Left kidney (tissue), 2 donors: ENCODE results near the gene FAM187B. TPM values are rescaled to one million over a fixed set of nuclear protein-coding genes. Genes with fewer than 3 reads are reported as not detected.
"Not testable (repeated sequence)": the region's sequence is repeated elsewhere in the genome, so short reads cannot be mapped to it uniquely, and the experiment has no call there.

Source experiments
- DNase-seq: peaks from one replicate; pipeline ENCODE4 v3.0.0-alpha.2; 2013
- polyA plus RNA-seq: library from polyadenylated mRNA; unstranded; fragments of 120-200 nt; gene quantifications from one replicate; pipeline ENCODE4 v1.2.1, GENCODE V29; 2013; ENCODE audit not compliant: insufficient read length

Gene FAM187B
- polyA plus RNA-seq, 1 donor: not detected

DNA sequence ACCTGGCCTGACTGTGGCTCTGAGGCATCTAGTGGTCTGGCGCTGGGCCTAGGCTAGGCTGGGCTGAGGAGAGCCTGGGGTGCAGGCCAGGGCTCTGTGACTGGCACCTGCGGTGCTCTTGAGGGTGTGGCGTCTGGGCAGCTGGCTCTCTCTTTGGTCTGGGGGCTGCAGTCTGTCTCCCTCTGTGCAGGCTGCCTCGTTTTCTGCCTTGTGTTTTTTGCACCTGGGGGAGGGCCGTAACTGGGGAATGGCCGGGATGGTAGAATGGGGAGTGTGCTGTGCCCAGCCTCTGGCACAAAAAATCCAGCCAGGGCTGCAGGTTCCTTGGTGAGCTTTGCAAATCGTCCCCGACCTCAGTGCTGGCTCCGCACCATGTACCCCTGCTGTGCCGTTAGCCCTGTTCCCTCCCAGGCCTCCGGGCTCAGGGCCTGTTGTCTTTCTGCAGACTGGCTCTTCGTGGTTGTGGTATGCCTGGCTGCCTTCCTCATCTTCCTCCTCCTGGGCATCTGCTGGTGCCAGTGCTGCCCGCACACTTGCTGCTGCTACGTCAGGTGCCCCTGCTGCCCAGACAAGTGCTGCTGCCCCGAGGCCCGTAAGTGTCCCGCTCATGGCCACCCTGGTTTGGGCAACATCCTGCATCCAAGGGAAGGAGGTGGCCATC is 33.7 kb upstream of the FAM187B start:
- no peak for DNase-seq

DNA sequence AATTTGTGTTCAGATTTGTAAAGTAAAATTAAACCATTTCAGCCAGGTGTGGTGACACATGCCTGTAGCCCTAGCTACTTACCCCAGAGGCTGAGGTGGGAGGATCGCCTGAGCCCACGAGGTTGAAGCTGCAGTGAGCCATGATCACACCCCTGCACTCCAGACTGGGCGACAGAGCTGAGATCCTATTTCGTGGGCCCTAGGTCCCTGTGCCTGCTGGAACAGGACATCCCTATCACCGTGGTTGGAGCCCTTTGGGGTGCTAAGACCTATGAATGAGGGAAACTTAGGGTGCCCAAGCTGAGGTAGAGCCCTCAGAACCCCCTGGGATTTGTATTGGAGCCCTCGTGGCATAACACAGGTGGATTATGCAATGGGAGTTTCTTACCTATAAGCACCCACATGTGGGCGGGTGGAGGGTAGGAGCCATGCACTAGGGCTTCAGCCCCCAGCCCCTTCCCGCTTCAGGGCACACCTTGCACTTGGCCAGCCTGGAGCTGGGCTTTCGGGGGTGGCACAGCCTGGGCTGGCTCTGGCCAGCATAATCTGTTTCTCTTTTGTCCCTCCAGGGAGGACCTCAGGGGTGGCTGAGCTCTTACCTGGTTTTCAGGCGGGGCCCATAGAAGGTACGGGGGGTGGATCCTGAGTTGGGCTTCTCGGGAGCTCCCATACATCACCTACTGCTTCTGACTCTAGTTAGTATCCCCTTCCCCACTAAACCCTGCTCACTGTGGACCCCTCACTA is 33.0 kb upstream of the FAM187B start:
- no peak for DNase-seq

GRCh38 chr19:35260694-35261304 is 32.3 kb upstream of the FAM187B start:
- no peak for DNase-seq

DNA sequence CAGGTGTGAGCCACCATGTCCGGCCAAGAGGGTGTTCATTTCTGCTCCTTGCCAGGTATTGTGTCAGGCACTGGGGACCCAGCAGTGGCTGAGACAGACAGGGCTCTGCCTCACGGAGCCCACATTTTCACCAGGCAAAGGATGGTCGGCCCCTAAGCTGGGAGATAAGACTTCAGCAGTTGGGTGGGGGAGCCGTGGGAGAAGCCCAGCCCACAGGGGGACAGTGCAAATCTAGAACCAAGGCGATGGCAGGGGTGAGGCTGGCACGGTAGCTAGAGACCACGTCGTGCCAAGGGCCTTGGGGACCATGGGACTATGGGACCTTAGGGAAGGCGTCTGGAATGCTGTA is 28.5 kb upstream of the FAM187B start:
- DNase-seq: no peak

DNA sequence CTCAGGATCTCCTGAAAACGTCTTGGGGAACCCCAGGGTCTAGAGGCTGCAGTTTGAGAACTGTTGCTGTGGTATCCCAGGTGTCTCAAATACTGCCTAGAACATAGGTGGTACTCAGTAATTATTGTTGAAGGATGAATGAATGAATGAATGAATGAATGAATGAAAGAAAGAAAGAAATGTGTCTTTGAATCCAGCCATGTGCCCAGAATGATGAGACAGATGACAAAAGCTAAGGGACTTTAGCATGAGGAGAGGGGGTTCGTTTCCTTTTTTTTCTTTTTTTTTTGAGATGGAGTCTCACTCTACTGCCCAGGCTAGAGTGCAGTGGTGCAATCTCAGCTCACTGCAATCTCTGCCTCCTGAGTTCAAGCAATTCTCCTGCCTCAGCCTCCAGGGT is 28.0 kb upstream of the FAM187B start:
- DNase-seq: no peak

- DNase-seq: no peak
Observed at GRCh38 chr19:35254341-35255297, 26.1 kb upstream of the FAM187B start.

DNA sequence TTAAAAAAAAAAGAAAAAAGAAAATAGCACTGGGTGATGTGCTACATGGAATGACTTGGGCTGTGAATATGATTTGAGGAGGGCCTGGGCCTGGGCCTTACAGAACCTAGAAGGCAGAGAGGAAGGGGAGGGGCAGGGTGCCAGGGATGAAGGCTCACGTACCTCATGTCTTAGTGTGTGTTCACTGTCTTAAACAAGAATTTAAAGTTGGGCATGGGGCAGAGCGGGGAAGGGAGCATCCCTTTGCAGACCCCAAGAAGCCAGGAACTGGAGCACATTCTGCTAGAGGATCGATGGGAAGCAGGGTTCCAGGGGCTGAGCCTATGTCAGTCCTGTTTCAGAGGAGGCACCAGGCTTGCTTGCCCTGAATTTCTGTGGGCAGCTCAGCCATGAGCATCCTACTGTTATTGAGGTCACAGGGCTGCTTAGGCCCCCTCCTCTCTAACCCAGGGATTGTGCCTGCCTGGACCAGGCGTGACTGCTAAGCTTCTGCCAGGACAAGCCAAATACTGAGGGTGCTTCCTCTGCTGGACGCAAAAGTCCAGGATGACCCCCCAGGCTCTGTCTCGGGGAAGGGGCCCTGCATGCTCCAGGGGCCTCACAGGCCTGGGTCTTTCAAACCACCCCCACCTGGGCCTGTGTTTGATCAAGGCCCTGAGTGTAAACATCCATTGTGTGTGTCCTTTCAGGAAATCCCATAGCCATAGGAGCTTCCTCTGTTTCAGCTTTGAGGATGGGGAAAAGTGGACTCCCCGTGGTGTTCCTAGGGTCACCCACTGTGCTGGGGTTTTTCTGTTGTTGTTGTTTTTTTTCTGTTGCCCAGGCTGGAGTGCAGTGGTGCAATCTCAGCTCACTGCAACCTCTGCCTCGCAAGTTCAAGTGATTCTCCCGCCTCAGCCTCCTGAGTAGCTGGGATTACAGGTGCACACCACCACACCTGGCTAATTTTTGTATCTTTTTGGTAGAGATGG is 25.1 kb upstream of the FAM187B start:
- no peak for DNase-seq

GRCh38 chr19:35251456-35251855 is 22.9 kb upstream of the FAM187B start:
- DNase-seq: no peak

GRCh38 chr19:35249848-35250711 is 21.5 kb upstream of the FAM187B start:
- DNase-seq: no peak

- DNase-seq: peak; percentile 5
Observed at GRCh38 chr19:35249146-35249847, 20.8 kb upstream of the FAM187B start.

DNA sequence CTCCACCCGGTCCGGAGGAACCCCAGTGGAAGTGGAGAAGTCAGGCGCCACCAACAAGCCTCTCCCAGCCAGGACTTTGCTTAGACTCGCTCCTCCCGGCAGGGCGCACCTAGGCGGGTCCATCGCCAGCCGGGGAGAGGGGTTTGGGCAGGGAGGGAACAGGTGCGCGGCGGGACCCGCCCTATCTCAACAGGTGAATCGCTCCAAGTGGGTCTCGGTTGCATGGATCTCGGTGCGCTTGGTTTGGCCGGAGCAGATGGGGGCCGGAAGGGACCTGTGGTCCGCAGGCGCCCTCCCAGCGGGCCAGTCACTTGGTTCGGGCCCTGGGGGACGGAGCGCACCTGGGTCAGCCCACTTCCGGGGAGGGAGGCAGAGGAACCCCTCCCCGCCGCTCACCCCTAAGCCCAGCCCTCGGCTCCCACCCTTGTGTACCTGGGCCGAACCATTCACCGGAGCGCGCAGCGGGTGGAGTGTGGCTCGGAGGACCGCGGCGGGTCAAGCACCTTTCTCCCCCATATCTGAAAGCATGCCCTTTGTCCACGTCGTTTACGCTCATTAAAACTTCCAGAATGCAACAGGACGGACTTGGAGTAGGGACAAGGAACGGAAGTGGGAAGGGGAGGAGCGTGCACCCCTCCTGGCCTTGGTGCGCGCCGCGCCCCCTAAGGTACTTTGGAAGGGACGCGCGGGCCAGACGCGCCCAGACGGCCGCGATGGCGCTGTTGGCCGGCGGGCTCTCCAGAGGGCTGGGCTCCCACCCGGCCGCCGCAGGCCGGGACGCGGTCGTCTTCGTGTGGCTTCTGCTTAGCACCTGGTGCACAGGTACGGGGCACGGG is 20.0 kb upstream of the FAM187B start, which contains the start of gene LSR:
Gene LSR, plus strand, starts transcription at position 693 of the 836 bp plus-strand sequence. Its CDS starts 21 bp downstream, at position 714.
- DNase-seq: peak; percentile 90

- peak; percentile 91 for DNase-seq
Observed at GRCh38 chr19:35247526-35248309, 19.2 kb upstream of the FAM187B start.

DNA sequence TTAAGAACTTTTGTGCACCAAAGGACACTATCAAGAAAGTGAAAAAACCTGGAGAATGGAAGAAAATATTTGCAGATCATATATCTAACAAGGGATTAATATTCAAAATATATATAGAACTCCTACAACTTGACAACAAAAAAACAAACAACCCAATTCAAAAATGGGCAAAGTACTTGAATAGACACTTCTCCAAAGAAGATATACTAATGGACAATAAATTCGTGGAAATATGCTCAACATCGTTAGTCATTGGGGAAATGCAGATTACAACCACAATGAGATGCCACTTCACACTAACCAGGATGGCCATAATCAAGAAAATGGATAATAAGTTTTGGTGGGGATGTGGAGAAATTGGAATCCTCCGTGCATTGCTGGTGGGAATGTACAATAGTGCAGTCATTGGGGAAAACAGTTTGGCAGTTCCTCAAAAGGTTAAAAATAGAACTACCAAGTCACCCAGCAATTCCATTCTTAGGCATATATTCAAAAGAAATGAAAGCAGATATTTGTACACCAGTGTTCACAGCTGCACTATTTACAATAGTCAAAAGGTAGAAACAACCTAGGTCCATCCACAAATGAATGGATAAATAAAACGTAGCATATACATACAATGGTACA is 18.0 kb upstream of the FAM187B start:
- DNase-seq: no peak

GRCh38 chr19:35241417-35241816 is 12.9 kb upstream of the FAM187B start:
- DNase-seq: no peak

DNA sequence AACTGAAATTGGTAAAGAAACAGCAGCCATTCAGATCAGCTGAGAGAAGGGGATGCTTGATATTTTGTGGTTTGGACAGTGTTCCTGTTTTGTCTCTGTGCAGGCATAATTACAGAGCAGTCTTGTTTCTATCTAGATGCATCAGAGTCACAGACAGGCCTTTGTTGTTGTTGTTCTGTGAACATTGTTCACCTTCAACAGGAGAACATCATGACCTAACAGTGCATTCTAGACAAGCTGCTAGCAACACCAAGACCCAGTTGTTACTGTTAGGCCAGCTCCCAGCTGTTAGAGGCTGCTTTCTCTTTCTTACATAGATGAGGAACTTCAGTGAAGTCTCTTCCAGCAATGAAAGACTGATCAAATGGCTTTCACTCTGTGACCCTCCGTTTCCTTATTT is 11.8 kb upstream of the FAM187B start:
- DNase-seq: no peak

GRCh38 chr19:35239597-35239996 is 11.1 kb upstream of the FAM187B start:
- not testable (repeated sequence) for DNase-seq
